Stimulated activated naive CD4-positive, alpha-beta T cell treated with Interleukin-2 at 50 U/mL for 16 hours (primary cell): ENCODE measurements around the gene MCRIP1.

Source experiments
- DNase-seq: peaks from one replicate; lab custom pipeline; 2025; lab: John Stamatoyannopoulos, UW

Gene MCRIP1

GRCh38 chr17:81860756-81861568 is 27.9 kb upstream of the MCRIP1 start:
- peak; percentile 100 for DNase-seq

GRCh38 chr17:81859906-81860755 is 27.0 kb upstream of the MCRIP1 start, which contains the start of gene P4HB:
Gene P4HB (minus strand): TSS chr17:81860535. CDS start chr17:81860471, 64 bp downstream.
- no peak for DNase-seq

GRCh38 chr17:81858967-81859905 is 26.1 kb upstream of the MCRIP1 start:
- DNase-seq: no peak

- DNase-seq: no peak
Observed at GRCh38 chr17:81858170-81858966, 25.3 kb upstream of the MCRIP1 start.

GRCh38 chr17:81854974-81855774 is 22.1 kb upstream of the MCRIP1 start:
- DNase-seq: no peak

- no peak for DNase-seq
Observed at GRCh38 chr17:81852237-81852636, 19.1 kb upstream of the MCRIP1 start.

GRCh38 chr17:81851423-81851822 is 18.3 kb upstream of the MCRIP1 start:
- no peak for DNase-seq

- no peak for DNase-seq
Observed at GRCh38 chr17:81849457-81849856, 16.4 kb upstream of the MCRIP1 start.

- DNase-seq: no peak
Observed at GRCh38 chr17:81846743-81847689, 13.9 kb upstream of the MCRIP1 start.

GRCh38 chr17:81845881-81846742 is 13.0 kb upstream of the MCRIP1 start:
- DNase-seq: no peak

GRCh38 chr17:81845361-81845760 is 12.3 kb upstream of the MCRIP1 start:
- DNase-seq: no peak

GRCh38 chr17:81844887-81845286 is 11.8 kb upstream of the MCRIP1 start:
- DNase-seq: no peak

GRCh38 chr17:81844327-81844851 is 11.3 kb upstream of the MCRIP1 start:
- DNase-seq: no peak

GRCh38 chr17:81843713-81844326 is 10.7 kb upstream of the MCRIP1 start:
- no peak for DNase-seq

GRCh38 chr17:81842725-81843504 is 9.8 kb upstream of the MCRIP1 start:
- no peak for DNase-seq

GRCh38 chr17:81842378-81842724 is 9.3 kb upstream of the MCRIP1 start:
- DNase-seq: no peak

- no peak for DNase-seq
Observed at GRCh38 chr17:81841866-81842265, 8.8 kb upstream of the MCRIP1 start.
